B cell (primary cell): Measurements from ENCODE around the gene COL5A2. TPM values are rescaled to one million over a fixed set of nuclear protein-coding genes. Genes with fewer than 3 reads are reported as not detected.

Experiments
- ATAC-seq: fragments of 200-7000 bp; cut with Tn5 transposase; one replicate; pipeline ENCODE4 v1.10.0; 2021; ENCODE audit warnings: low read depth, mild to moderate bottlenecking, moderate number of reproducible peaks, moderate library complexity
- CTCF ChIA-PET: fragments of 350-600 bp; sonication (Branson Sonifier 250); formaldehyde crosslinking; loops from one replicate; lab custom pipeline; 2021; ENCODE audit warnings: antibody characterized with exemption, inconsistent platforms; lab: Charles Lee
- POLR2A ChIA-PET: fragments of 350-600 bp; sonication (Branson Sonifier 250); formaldehyde crosslinking; loops from one replicate; lab custom pipeline; 2021; ENCODE audit warnings: antibody characterized with exemption; lab: Charles Lee
- DNase-seq: peaks from one replicate; pipeline ENCODE4 v3.0.0; 2013
- H2AFZ ChIP-seq: 2 replicates; pipeline ENCODE4 v1.6.1; 2012; ENCODE audit warnings: mild to moderate bottlenecking, low read depth, low read length; ENCODE audit not compliant: insufficient read depth, poor library complexity, severe bottlenecking
- H3K27ac ChIP-seq, 2 donors: 1 replicate in 1 of 2; 2 replicates in 1 of 2; pipeline ENCODE4 v1.5.1; 2012 to 2013; ENCODE audit warnings: low read length in 2 of 2, mild to moderate bottlenecking in 2 of 2, moderate library complexity in 1 of 2
- H3K27me3 ChIP-seq, 4 experiments: fragments of 200-600 bp in 1 of 4; sonication (generic) in 1 of 4; replicated peaks in 1 of 4; 1 replicate in 2 of 4; 2 replicates in 2 of 4; pipeline versions ENCODE4 v1.6.1 to v1.7.0; 2013 to 2016; ENCODE audit warnings: low read length in 3 of 4, mild to moderate bottlenecking in 2 of 4, mixed read lengths in 1 of 4, moderate library complexity in 1 of 4; ENCODE audit not compliant: insufficient read depth in 4 of 4, control insufficient read depth in 3 of 4; ENCODE audit errors: control extremely low read depth in 1 of 4
- H3K36me3 ChIP-seq, 2 experiments: replicated peaks in 1 of 2; 1 replicate in 1 of 2; 2 replicates in 1 of 2; pipeline versions ENCODE4 v1.6.1 to v1.7.1; 2013; ENCODE audit warnings: low read length in 1 of 2; ENCODE audit not compliant: insufficient read depth in 2 of 2, control insufficient read depth in 1 of 2; ENCODE audit errors: control extremely low read depth in 1 of 2, extremely low read depth in 1 of 2
- H3K4me1 ChIP-seq, 2 donors: fragments of 200-600 bp in 1 of 2; sonication (generic) in 1 of 2; 1 replicate in 1 of 2; 2 replicates in 1 of 2; pipeline versions ENCODE4 v1.5.1 to v1.6.1; 2013 to 2017; ENCODE audit warnings: low read length in 2 of 2; ENCODE audit not compliant: control insufficient read depth in 2 of 2, insufficient read depth in 2 of 2
- H3K4me2 ChIP-seq: replicated peaks from 2 replicates; pipeline ENCODE3; 2012; ENCODE audit warnings: mild to moderate bottlenecking, low read depth, low read length; ENCODE audit not compliant: poor library complexity, severe bottlenecking
- H3K4me3 ChIP-seq, 5 experiments: fragments of 200-600 bp in 1 of 5; sonication (generic) in 1 of 5; 1 replicate in 3 of 5; 2 replicates in 2 of 5; pipeline versions ENCODE4 v1.5.1 to v1.7.0; 2011 to 2016; ENCODE audit warnings: low read length in 4 of 5, mild to moderate bottlenecking in 4 of 5, low read depth in 2 of 5, control low read depth in 1 of 5, moderate library complexity in 1 of 5; ENCODE audit not compliant: insufficient read depth in 1 of 5; ENCODE audit errors: control extremely low read depth in 1 of 5, extremely low read depth in 1 of 5
- H3K79me2 ChIP-seq: fragments of 200-600 bp; sonication (generic); one replicate; pipeline ENCODE4 v1.6.0; 2016; ENCODE audit warnings: low read length; ENCODE audit not compliant: control insufficient read depth, insufficient read depth
- H3K9ac ChIP-seq: fragments of 200-600 bp; sonication (generic); 2 replicates; pipeline ENCODE4 v1.6.1; 2017; ENCODE audit warnings: mild to moderate bottlenecking, low read length, moderate library complexity
- H3K9me3 ChIP-seq, 3 donors: one replicate each; pipeline versions ENCODE4 v1.6.1 to v1.7.1; 2013; ENCODE audit warnings: low read length in 2 of 3; ENCODE audit not compliant: control insufficient read depth in 2 of 3, insufficient read depth in 1 of 3; ENCODE audit errors: control extremely low read depth in 1 of 3
- H4K20me1 ChIP-seq: 2 replicates; pipeline ENCODE4 v1.6.0; 2012; ENCODE audit warnings: mild to moderate bottlenecking, low read length; ENCODE audit not compliant: insufficient read depth, control insufficient read depth, poor library complexity, severe bottlenecking
- H3K27ac Mint-ChIP-seq: one replicate; pipeline ENCODE4 v1.8.0; 2021; ENCODE audit warnings: mixed read lengths
- H3K27me3 Mint-ChIP-seq: one replicate; pipeline ENCODE4 v1.8.0; 2021; ENCODE audit warnings: mixed read lengths
- H3K4me1 Mint-ChIP-seq: one replicate; pipeline ENCODE4 v1.8.0; 2021; ENCODE audit warnings: mixed read lengths
- H3K4me3 Mint-ChIP-seq: one replicate; pipeline ENCODE4 v1.8.0; 2021; ENCODE audit warnings: mixed read lengths
- H3K9me3 Mint-ChIP-seq: one replicate; pipeline ENCODE4 v1.8.0; 2022; ENCODE audit warnings: mixed read lengths; ENCODE audit not compliant: insufficient read depth
- CTCF ChIP-seq: fragments of 200-600 bp; IDR thresholded peaks from one replicate; pipeline ENCODE4 v1.8.0; 2022; ENCODE audit warnings: antibody characterized with exemption, mild to moderate bottlenecking
- EZH2 ChIP-seq: IDR thresholded peaks from 2 replicates; pipeline ENCODE4 v1.6.1; 2012; ENCODE audit warnings: borderline replicate concordance, low read depth, mild to moderate bottlenecking, moderate library complexity, low read length; ENCODE audit not compliant: insufficient read depth, poor library complexity, severe bottlenecking
- WGBS: methylation state at CpG from one replicate; pipeline ENCODE4 v1.1.5; 2013; ENCODE audit warnings: missing lambda C conversion rate; ENCODE audit not compliant: insufficient coverage; 5-methylcytosine and 5-hydroxymethylcytosine counted together
- intact Hi-C: fragments of 100-400 bp; cut with micrococcal nuclease; formaldehyde crosslinking; loops from one replicate; pipeline ENCODE4 v1.10.0; 2022
- polyA plus RNA-seq: library from polyadenylated mRNA; depleted of rRNA; stranded (reverse); fragments of >200 nt; gene quantifications from 2 replicates; pipeline ENCODE4 v1.2.3, GENCODE V29; 2012
- total RNA-seq, 2 donors: library from RNA; stranded (reverse); fragments of 120-200 nt in 1 of 2; gene quantifications; 1 replicate in 1 of 2; 2 replicates in 1 of 2; pipeline versions ENCODE4 v1.2.3 to v1.2.4, GENCODE V29; 2013 to 2022

COL5A2 gene
- total and polyA plus RNA-seq, 2 donors (not counting 1 experiment from before 2014, with no cell fraction given): 0.44 to 0.45 TPM

- Histone ChIP-seq H3K4me1 (no peaks in the 10 kb centered on the region), H3K27me3 (no peaks in the 10 kb centered on the region), H3K79me2 (no peaks in the 10 kb centered on the region), H3K4me2 (no peak overlapping the region), H3K9me3 (no peaks in the 10 kb centered on the region), H4K20me1 (no peaks in the 10 kb centered on the region), H3K36me3 (no peaks in the 10 kb centered on the region), H3K27ac (no peak overlapping the region), H3K9ac (no peak overlapping the region), H2AFZ (no peak overlapping the region), H3K4me3 (no peak overlapping the region)
- intact Hi-C loops: no loop called here
- no peak for DNase-seq
- WGBS: 100% methylated on average over 1 of the region's 2 CpGs
- ChIA-PET POLR2A (no interaction called here), CTCF (no interaction called here)
- Mint-ChIP-seq H3K4me3 (no peak overlapping the region), H3K27ac (no peak overlapping the region), H3K27me3 (no peaks in the 10 kb centered on the region), H3K4me1 (no peaks in the 10 kb centered on the region), H3K9me3 (no peaks in the 10 kb centered on the region)
- ATAC-seq: no peak
- TF ChIP-seq EZH2 (no peak), CTCF (no peak)
Measured at GRCh38 chr2:189143925-189144324, 35.6 kb downstream of the COL5A2 start.

DNA sequence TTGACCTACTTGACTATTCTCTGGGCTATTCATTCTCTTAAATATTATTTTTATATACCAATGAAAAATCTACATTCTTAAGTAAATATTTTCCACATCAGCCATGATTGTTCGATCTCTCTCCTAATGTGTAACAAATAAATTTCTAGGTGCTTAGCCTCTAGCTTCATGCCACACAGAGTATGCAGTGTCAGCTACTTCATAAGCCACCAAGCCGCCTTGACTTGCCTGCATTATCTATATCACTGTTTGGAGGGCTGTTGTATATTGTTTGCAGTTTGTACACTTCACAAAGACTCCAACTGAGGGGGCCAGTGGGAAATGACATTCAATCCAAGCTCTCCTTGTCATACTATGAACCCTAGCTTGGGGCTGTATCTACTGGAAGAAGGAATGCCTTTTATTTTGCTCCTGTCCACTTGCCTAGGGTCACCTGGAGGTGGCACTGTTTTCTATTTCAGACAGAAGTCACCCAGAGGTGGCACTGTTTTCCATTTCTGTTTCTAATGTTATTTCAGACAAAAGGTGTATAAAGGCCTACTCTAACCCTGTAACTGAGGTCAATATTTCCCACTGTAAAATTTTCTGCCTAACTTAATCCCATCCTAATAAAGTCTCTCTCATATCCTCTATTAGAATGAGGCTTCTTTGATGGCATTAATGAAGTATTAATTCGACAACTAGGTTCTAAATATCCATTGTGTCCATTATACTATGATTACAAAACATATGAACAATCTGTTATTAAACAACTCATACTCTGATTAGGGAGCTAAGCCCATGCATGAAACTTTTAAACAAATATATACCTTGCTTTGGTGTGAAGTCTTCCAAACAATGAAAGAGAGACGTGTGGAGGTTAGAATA lies 36.4 kb downstream of the COL5A2 start:
- DNase-seq (peak; percentile 2), ATAC-seq (no peak)
- WGBS: no CpG with 5 or more reads among the region's 4 CpGs
- ChIA-PET POLR2A (no interaction called here), CTCF (no interaction called here)
- no peak overlapping the region for H3K4me2 ChIP-seq
- no peak overlapping the region for H3K27ac Mint-ChIP-seq
- TF ChIP-seq EZH2: no peak
- peak; percentile 44 for TF ChIP-seq CTCF
- H3K9me3 Mint-ChIP-seq: no peaks in the 10 kb centered on the region
- no peaks in the 10 kb centered on the region for H3K4me1 Mint-ChIP-seq
- no peaks in the 10 kb centered on the region for H3K27me3 Mint-ChIP-seq
- H3K27me3 ChIP-seq: no peaks in the 10 kb centered on the region
- H3K4me3 ChIP-seq: no peak overlapping the region
- no peak overlapping the region for H2AFZ ChIP-seq
- no peaks in the 10 kb centered on the region for H3K79me2 ChIP-seq
- H3K4me3 Mint-ChIP-seq: no peak overlapping the region
- no peak overlapping the region for H3K27ac ChIP-seq
- intact Hi-C loops: no loop called here
- no peaks in the 10 kb centered on the region for H3K9me3 ChIP-seq
- H3K9ac ChIP-seq: no peak overlapping the region
- no peaks in the 10 kb centered on the region for H3K4me1 ChIP-seq
- no peaks in the 10 kb centered on the region for H3K36me3 ChIP-seq
- H4K20me1 ChIP-seq: no peaks in the 10 kb centered on the region
